ENCODE data around the gene DCP1A. TPM values are rescaled to one million over a fixed set of nuclear protein-coding genes. Genes with fewer than 3 reads are reported as not detected.
"Not testable (repeated sequence)": the region's sequence is repeated elsewhere in the genome, so short reads cannot be mapped to it uniquely, and the experiment has no call there.

DCP1A gene
- polyA plus RNA-seq, 1 of the 3 experiments (the other 2 are of a cell fraction) = 12.9 TPM

DNA sequence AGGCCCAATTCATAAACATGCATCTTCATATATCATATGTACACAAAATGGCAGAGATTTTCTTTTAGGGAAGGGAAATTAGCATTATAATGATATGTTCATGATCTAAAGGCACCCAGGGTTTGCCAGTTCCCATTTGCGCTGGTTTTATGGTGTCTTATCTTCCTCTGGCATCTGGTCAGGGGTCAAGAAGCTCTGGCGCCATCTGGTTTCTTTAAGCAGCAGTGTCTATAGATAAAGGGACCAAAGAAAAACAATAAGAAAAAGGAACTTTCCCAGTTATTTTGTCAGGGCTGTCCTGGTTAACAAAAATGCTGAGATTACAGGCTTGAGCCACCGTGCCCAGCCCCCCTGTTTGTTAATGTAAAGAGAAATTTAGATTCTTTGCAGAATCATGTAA is 3.3 kb upstream of the DCP1A start (continued):
- TF ChIP-seq USF1 (IDR thresholded peaks at IDR 0.05; ENCODE audit: borderline replicate concordance, low read depth) (no peak), POLR2AphosphoS5 (IDR thresholded peaks at IDR 0.05; ENCODE audit: low read depth, low read length) (no peak), EP300 (IDR thresholded peaks at IDR 0.05; ENCODE audit: borderline replicate concordance in 1 of 2, low read depth in 1 of 2, low read length in 1 of 2) (no peak), JUND (IDR thresholded peaks at IDR 0.05) (no peak), GABPA (IDR thresholded peaks at IDR 0.05; ENCODE audit: low read depth) (no peak), TAF1 (IDR thresholded peaks at IDR 0.05; ENCODE audit: borderline replicate concordance, low read depth, low read length) (no peak)

DNA sequence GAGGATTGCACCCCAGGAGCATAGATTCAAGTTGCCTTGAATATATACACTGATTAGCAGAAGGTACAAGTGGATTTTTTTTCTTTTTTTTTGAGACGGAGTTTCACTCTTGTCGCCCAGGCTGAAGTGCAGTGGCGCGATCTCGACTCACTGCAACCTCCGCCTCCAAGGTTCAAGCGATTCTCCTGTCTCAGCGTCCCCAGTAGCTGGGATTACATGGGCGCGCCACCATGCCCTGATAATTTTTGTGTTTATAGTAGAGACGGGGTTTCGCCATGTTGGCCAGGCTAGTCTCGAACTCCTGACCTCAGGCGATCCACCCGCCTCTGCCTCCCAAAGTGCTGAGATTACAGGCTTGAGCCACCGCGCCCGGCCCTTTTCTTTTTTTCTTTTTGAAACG is 775 bp upstream of the DCP1A start:
- Histone ChIP-seq H3K4me1 (ENCODE audit: control insufficient read depth in 1 of 2, insufficient read depth in 2 of 2, low read depth in 1 of 2, low read length in 1 of 2) (peaks cover 9 to 13% of the 10 kb centered on the region in 2 experiments; a peak in 3 of 4 replicates), H3K9ac (peak overlapping the region; percentile 95), H3K4me2 (peak overlapping the region; percentile 76), H3K36me3 (replicated peaks in 1 of 2; ENCODE audit: control insufficient read depth in 1 of 2, insufficient read depth in 2 of 2, low read length in 1 of 2) (peaks cover 5 to 14% of the 10 kb centered on the region in 2 experiments), H3K79me2 (ENCODE audit: insufficient read depth) (peaks cover 42% of the 10 kb centered on the region), H3K4me3 (ENCODE audit: low read depth in 2 of 2, low read length in 1 of 2) (peak overlapping the region; percentile 67 to 86), H2AFZ (ENCODE audit: low read depth) (peak overlapping the region; percentile 98), H3K27ac (ENCODE audit: low read depth in 2 of 2, low read length in 1 of 2) (peak overlapping the region; percentile 77 to 94)
- WGBS (ENCODE audit: low lambda C conversion rate) = 90% methylated on average over 19 of the region's 19 CpGs
- not testable (repeated sequence) for H3F3A ChIP-seq (replicated peaks; ENCODE audit: insufficient read depth); H4K20me1 ChIP-seq (ENCODE audit: insufficient read depth); H3K9me3 ChIP-seq; H3K9me2 ChIP-seq; H3K27me3 ChIP-seq (ENCODE audit: insufficient read depth); DNase-seq
- CTCF ChIA-PET = interaction anchor here (0.5 to 2.3 kb wide), 5 partner anchors 12 to 543 kb away, joined by 3 to 10 read pairs (median 3); no protein-coding TSS in a partner anchor
- POLR2A ChIA-PET = interaction anchor here (0.7 to 1.8 kb wide), 5 partner anchors 9 to 544 kb away, joined by 3 to 6 read pairs (median 4); partner anchors contain the start of gene SELENOK

- Histone ChIP-seq H3K27me3 (ENCODE audit: insufficient read depth) (no peaks in the 10 kb centered on the region), H3K9me3 (no peaks in the 10 kb centered on the region), H3K4me3 (ENCODE audit: low read depth in 2 of 2, low read length in 1 of 2) (peak overlapping the region; percentile 80 to 86), H3K9ac (peak overlapping the region; percentile 95), H4K20me1 (ENCODE audit: insufficient read depth) (peaks cover 9% of the 10 kb centered on the region; the same call in 1 of the 2 replicates), H3K4me2 (peak overlapping the region; percentile 61), H3K79me2 (ENCODE audit: insufficient read depth) (peaks cover 51% of the 10 kb centered on the region), H2AFZ (ENCODE audit: low read depth) (0 out of 2 replicates have a peak overlapping the region, but pooled peaks have one; percentile 71), H3K27ac (ENCODE audit: low read depth in 2 of 2, low read length in 1 of 2) (peak overlapping the region; percentile 77 to 93), H3K4me1 (ENCODE audit: control insufficient read depth in 1 of 2, insufficient read depth in 2 of 2, low read depth in 1 of 2, low read length in 1 of 2) (peaks cover 9 to 13% of the 10 kb centered on the region in 2 experiments; a peak in 3 of 4 replicates), H3F3A (replicated peaks; ENCODE audit: insufficient read depth) (no peaks in the 10 kb centered on the region), H3K9me2 (no peaks in the 10 kb centered on the region), H3K36me3 (replicated peaks in 1 of 2; ENCODE audit: control insufficient read depth in 1 of 2, insufficient read depth in 2 of 2, low read length in 1 of 2) (peaks cover 8 to 26% of the 10 kb centered on the region in 2 experiments)
- 3% methylated on average over 11 of the region's 11 CpGs for WGBS (ENCODE audit: low lambda C conversion rate)
- ChIA-PET CTCF (interaction anchor here (1.3 to 1.5 kb wide), 4 partner anchors 27 to 544 kb away, joined by 3 to 4 read pairs (median 4); no protein-coding TSS in a partner anchor), POLR2A (interaction anchor here (1.2 to 1.8 kb wide), 4 partner anchors 8 to 545 kb away, joined by 3 to 6 read pairs (median 4); partner anchors contain the start of gene SELENOK)
- no peak for DNase-seq
- TF ChIP-seq GABPA (IDR thresholded peaks at IDR 0.05; ENCODE audit: low read depth) = no peak
- TF ChIP-seq IRF3 (IDR thresholded peaks at IDR 0.05; ENCODE audit: low read depth, low read length) = no peak
- no peak for TF ChIP-seq JUND (IDR thresholded peaks at IDR 0.05)
- TF ChIP-seq SMC3 (IDR thresholded peaks at IDR 0.05; ENCODE audit: low read depth, low read length) = no peak
- TF ChIP-seq MEF2A (IDR thresholded peaks at IDR 0.05; ENCODE audit: borderline replicate concordance, low read depth) = no peak
- TF ChIP-seq, protein P1, sequence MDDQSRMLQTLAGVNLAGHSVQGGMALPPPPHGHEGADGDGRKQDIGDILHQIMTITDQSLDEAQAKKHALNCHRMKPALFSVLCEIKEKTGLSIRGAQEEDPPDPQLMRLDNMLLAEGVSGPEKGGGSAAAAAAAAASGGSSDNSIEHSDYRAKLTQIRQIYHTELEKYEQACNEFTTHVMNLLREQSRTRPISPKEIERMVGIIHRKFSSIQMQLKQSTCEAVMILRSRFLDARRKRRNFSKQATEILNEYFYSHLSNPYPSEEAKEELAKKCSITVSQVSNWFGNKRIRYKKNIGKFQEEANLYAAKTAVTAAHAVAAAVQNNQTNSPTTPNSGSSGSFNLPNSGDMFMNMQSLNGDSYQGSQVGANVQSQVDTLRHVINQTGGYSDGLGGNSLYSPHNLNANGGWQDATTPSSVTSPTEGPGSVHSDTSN (IDR thresholded peaks at IDR 0.05) = no peak
- TF ChIP-seq NFIC (IDR thresholded peaks at IDR 0.05; ENCODE audit: borderline replicate concordance) = no peak
- TF ChIP-seq, protein P2, sequence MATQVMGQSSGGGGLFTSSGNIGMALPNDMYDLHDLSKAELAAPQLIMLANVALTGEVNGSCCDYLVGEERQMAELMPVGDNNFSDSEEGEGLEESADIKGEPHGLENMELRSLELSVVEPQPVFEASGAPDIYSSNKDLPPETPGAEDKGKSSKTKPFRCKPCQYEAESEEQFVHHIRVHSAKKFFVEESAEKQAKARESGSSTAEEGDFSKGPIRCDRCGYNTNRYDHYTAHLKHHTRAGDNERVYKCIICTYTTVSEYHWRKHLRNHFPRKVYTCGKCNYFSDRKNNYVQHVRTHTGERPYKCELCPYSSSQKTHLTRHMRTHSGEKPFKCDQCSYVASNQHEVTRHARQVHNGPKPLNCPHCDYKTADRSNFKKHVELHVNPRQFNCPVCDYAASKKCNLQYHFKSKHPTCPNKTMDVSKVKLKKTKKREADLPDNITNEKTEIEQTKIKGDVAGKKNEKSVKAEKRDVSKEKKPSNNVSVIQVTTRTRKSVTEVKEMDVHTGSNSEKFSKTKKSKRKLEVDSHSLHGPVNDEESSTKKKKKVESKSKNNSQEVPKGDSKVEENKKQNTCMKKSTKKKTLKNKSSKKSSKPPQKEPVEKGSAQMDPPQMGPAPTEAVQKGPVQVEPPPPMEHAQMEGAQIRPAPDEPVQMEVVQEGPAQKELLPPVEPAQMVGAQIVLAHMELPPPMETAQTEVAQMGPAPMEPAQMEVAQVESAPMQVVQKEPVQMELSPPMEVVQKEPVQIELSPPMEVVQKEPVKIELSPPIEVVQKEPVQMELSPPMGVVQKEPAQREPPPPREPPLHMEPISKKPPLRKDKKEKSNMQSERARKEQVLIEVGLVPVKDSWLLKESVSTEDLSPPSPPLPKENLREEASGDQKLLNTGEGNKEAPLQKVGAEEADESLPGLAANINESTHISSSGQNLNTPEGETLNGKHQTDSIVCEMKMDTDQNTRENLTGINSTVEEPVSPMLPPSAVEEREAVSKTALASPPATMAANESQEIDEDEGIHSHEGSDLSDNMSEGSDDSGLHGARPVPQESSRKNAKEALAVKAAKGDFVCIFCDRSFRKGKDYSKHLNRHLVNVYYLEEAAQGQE (IDR thresholded peaks at IDR 0.05; ENCODE audit: low read depth, low read length) = no peak
- TF ChIP-seq EZH2phosphoT487 (IDR thresholded peaks at IDR 0.05; ENCODE audit: borderline replicate concordance, low read depth) = no peak
- TF ChIP-seq MAX (IDR thresholded peaks at IDR 0.05; ENCODE audit: low read depth) = no peak
- no peak for TF ChIP-seq POLR2AphosphoS5 (IDR thresholded peaks at IDR 0.05; ENCODE audit: low read depth, low read length)
- TF ChIP-seq RCOR1 (IDR thresholded peaks at IDR 0.05; ENCODE audit: low read length) = no peak
- no peak for TF ChIP-seq TCF12 (IDR thresholded peaks at IDR 0.05)
- TF ChIP-seq, protein P3, sequence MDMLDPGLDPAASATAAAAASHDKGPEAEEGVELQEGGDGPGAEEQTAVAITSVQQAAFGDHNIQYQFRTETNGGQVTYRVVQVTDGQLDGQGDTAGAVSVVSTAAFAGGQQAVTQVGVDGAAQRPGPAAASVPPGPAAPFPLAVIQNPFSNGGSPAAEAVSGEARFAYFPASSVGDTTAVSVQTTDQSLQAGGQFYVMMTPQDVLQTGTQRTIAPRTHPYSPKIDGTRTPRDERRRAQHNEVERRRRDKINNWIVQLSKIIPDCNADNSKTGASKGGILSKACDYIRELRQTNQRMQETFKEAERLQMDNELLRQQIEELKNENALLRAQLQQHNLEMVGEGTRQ (IDR thresholded peaks at IDR 0.05; ENCODE audit: borderline replicate concordance, low read depth, low read length) = no peak
These were observed 452 bp downstream of the DCP1A start for GRCh38 chr3:53346922-53347260.

All from SK-N-SH (cell line).